DND-41 (cell line): ENCODE results near the gene GAST.

Experiments used
- ATAC-seq: fragments of 200-7000 bp; cut with Tn5 transposase; 3 replicates; pipeline ENCODE4 v1.9.1; 2021; ENCODE audit warnings: low read depth; ENCODE audit not compliant: insufficient read depth
- DNase-seq: peaks from one replicate; pipeline ENCODE4 v3.0.0-alpha.2; 2020
- H2AFZ ChIP-seq: 2 replicates; pipeline ENCODE4 v1.6.0; 2012; ENCODE audit warnings: low read depth, low read length
- H3K27ac ChIP-seq: 2 replicates; pipeline ENCODE4 v1.5.1; 2012; ENCODE audit warnings: low read length, inconsistent platforms
- H3K27me3 ChIP-seq: fragments of 200-600 bp; sonication (generic); 2 replicates; pipeline ENCODE4 v1.6.0; 2012; ENCODE audit warnings: low read length, mild to moderate bottlenecking, inconsistent platforms; ENCODE audit not compliant: insufficient read depth, poor library complexity
- H3K36me3 ChIP-seq: 2 replicates; pipeline ENCODE4 v1.5.1; 2012; ENCODE audit warnings: low read length, inconsistent platforms; ENCODE audit not compliant: insufficient read depth
- H3K4me1 ChIP-seq: 2 replicates; pipeline ENCODE4 v1.5.1; 2012; ENCODE audit warnings: mild to moderate bottlenecking, low read length; ENCODE audit not compliant: insufficient read depth
- H3K4me2 ChIP-seq: 2 replicates; pipeline ENCODE4 v1.6.0; 2012; ENCODE audit warnings: mild to moderate bottlenecking, moderate library complexity, low read length, inconsistent platforms; ENCODE audit not compliant: insufficient read depth
- H3K4me3 ChIP-seq, 2 experiments: fragments of 200-600 bp in 1 of 2; shearing (Covaris generic) in 1 of 2; 2 replicates each; pipeline ENCODE4 v1.5.1; 2012 to 2016; ENCODE audit warnings: inconsistent platforms in 2 of 2, low read length in 2 of 2, mild to moderate bottlenecking in 2 of 2, low read depth in 1 of 2, moderate library complexity in 1 of 2
- H3K79me2 ChIP-seq: 2 replicates; pipeline ENCODE4 v1.6.0; 2012; ENCODE audit warnings: low read length, inconsistent platforms; ENCODE audit not compliant: insufficient read depth
- H3K9ac ChIP-seq: 2 replicates; pipeline ENCODE4 v1.6.0; 2012; ENCODE audit warnings: low read depth, mild to moderate bottlenecking, inconsistent platforms, low read length, moderate library complexity
- H3K9me3 ChIP-seq: 2 replicates; pipeline ENCODE4 v1.5.1; 2012; ENCODE audit warnings: low read length, moderate library complexity, mild to moderate bottlenecking, inconsistent platforms; ENCODE audit not compliant: insufficient read depth, severe bottlenecking
- H4K20me1 ChIP-seq: 2 replicates; pipeline ENCODE4 v1.6.0; 2012; ENCODE audit warnings: low read length; ENCODE audit not compliant: insufficient read depth
- CTCF ChIP-seq: IDR thresholded peaks from 2 replicates; pipeline ENCODE4 v1.5.1; 2012; ENCODE audit warnings: borderline replicate concordance, low read length, moderate library complexity, mild to moderate bottlenecking; ENCODE audit not compliant: poor library complexity, severe bottlenecking; ENCODE audit errors: extremely low read depth
- EZH2 ChIP-seq: IDR thresholded peaks from 3 replicates; pipeline ENCODE4 v1.6.1; 2012; ENCODE audit warnings: borderline replicate concordance, low read depth, mild to moderate bottlenecking, moderate library complexity, low read length, inconsistent platforms; ENCODE audit not compliant: severe bottlenecking

Gene GAST

DNA sequence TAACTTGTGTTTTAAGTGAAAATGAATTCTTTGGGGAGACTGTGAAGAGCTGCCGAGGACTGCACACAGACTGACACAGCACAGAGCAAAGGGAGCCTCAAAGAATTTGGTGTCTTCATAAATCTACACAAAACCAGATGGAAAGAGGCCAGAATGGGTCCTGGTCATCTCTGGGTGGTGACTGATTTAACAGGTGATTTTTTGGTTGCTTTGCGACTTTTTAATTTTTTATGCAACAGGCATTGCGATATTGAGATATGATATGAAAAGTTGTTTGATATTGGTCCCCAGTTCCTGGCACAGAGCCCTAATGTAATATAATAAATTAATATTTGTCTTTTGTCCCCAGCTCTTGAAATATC is 36.1 kb upstream of the GAST start:
- Histone ChIP-seq H3K27me3 (no peaks in the 10 kb centered on the region), H3K9ac (no peak overlapping the region), H3K4me3 (no peak overlapping the region), H3K79me2 (no peaks in the 10 kb centered on the region), H3K4me1 (peaks cover 27% of the 10 kb centered on the region), H3K9me3 (no peaks in the 10 kb centered on the region), H2AFZ (no peak overlapping the region), H3K27ac (no peak overlapping the region), H3K36me3 (no peaks in the 10 kb centered on the region), H4K20me1 (no peaks in the 10 kb centered on the region), H3K4me2 (no peak overlapping the region)
- DNase-seq (no peak), ATAC-seq (no peak)
- TF ChIP-seq EZH2 (no peak), CTCF (no peak)

GRCh38 chr17:41678411-41678906 is 33.7 kb upstream of the GAST start:
- peak overlapping the region; percentile 43 for H3K9ac ChIP-seq
- H3K4me2 ChIP-seq: peak overlapping the region; percentile 54
- no peak for DNase-seq
- H3K27me3 ChIP-seq: no peaks in the 10 kb centered on the region
- TF ChIP-seq EZH2: no peak
- no peak for TF ChIP-seq CTCF
- H4K20me1 ChIP-seq: no peaks in the 10 kb centered on the region
- H3K4me1 ChIP-seq: peaks cover 24% of the 10 kb centered on the region
- no peaks in the 10 kb centered on the region for H3K79me2 ChIP-seq
- peak; percentile 37 for ATAC-seq
- peak overlapping the region; percentile 71 for H2AFZ ChIP-seq
- peak overlapping the region; percentile 84 for H3K27ac ChIP-seq
- H3K9me3 ChIP-seq: no peaks in the 10 kb centered on the region
- peak overlapping the region in 1 of 2 experiments; percentile 49; a peak in 2 of 4 replicates for H3K4me3 ChIP-seq
- no peaks in the 10 kb centered on the region for H3K36me3 ChIP-seq

GRCh38 chr17:41678907-41679739 is 33.0 kb upstream of the GAST start:
- peak; percentile 91 for ATAC-seq
- peak overlapping the region; percentile 71 for H2AFZ ChIP-seq
- peak overlapping the region; percentile 54 for H3K4me2 ChIP-seq

More at GRCh38 chr17:41678907-41679739, 33.0 kb upstream of the GAST start:
- TF ChIP-seq EZH2 (no peak), CTCF (peak; percentile 57)
- Histone ChIP-seq H4K20me1 (no peaks in the 10 kb centered on the region), H3K4me1 (peaks cover 24% of the 10 kb centered on the region), H3K9ac (peak overlapping the region; percentile 43), H3K27ac (peak overlapping the region; percentile 84), H3K9me3 (no peaks in the 10 kb centered on the region), H3K27me3 (no peaks in the 10 kb centered on the region), H3K79me2 (no peaks in the 10 kb centered on the region), H3K36me3 (no peaks in the 10 kb centered on the region), H3K4me3 (peak overlapping the region in 1 of 2 experiments; percentile 49; a peak in 2 of 4 replicates)
- DNase-seq: peak; percentile 79
